Activated naive CD4-positive, alpha-beta T cell treated with anti-CD3 and anti-CD28 coated beads, Interleukin-2, amount 50 U/mL, for 24 hours (primary cell): ENCODE data around the gene METTL16.
"Not testable (repeated sequence)": the region's sequence is repeated elsewhere in the genome, so short reads cannot be mapped to it uniquely, and the experiment has no call there.

Experiments used
- H3K27ac Mint-ChIP-seq: one replicate; pipeline ENCODE4 v1.8.0; 2021; ENCODE audit warnings: mild to moderate bottlenecking, mixed read lengths
- H3K27me3 Mint-ChIP-seq: one replicate; pipeline ENCODE4 v1.8.0; 2021; ENCODE audit warnings: mixed read lengths
- H3K36me3 Mint-ChIP-seq: one replicate; pipeline ENCODE4 v1.8.0; 2021; ENCODE audit warnings: mixed read lengths
- H3K4me1 Mint-ChIP-seq: one replicate; pipeline ENCODE4 v1.8.0; 2021; ENCODE audit warnings: mixed read lengths
- H3K4me3 Mint-ChIP-seq: one replicate; pipeline ENCODE4 v1.8.0; 2021; ENCODE audit warnings: mild to moderate bottlenecking, mixed read lengths
- H3K9me3 Mint-ChIP-seq: one replicate; pipeline ENCODE4 v1.8.0; 2021; ENCODE audit warnings: mixed read lengths

METTL16 gene

GRCh38 chr17:2478458-2478857, 33.2 kb downstream of the METTL16 start:
- Mint-ChIP-seq H3K4me1 (peaks cover 36% of the 10 kb centered on the region), H3K27ac (no peak overlapping the region), H3K4me3 (no peak overlapping the region), H3K36me3 (peaks cover 16% of the 10 kb centered on the region), H3K27me3 (no peaks in the 10 kb centered on the region), H3K9me3 (no peaks in the 10 kb centered on the region)

- Mint-ChIP-seq H3K4me3 (no peak overlapping the region), H3K27ac (no peak overlapping the region), H3K4me1 (peaks cover 4% of the 10 kb centered on the region), H3K9me3 (no peaks in the 10 kb centered on the region), H3K36me3 (peaks cover 18% of the 10 kb centered on the region), H3K27me3 (no peaks in the 10 kb centered on the region)
Observed at GRCh38 chr17:2475056-2475455, 36.6 kb downstream of the METTL16 start.

GRCh38 chr17:2474371-2474770, 37.3 kb downstream of the METTL16 start:
- peaks cover 18% of the 10 kb centered on the region for H3K36me3 Mint-ChIP-seq
- H3K27ac Mint-ChIP-seq: no peak overlapping the region
- no peaks in the 10 kb centered on the region for H3K9me3 Mint-ChIP-seq

GRCh38 chr17:2468270-2468669, 43.4 kb downstream of the METTL16 start:
- H3K36me3 Mint-ChIP-seq: peaks cover 8% of the 10 kb centered on the region
- no peak overlapping the region for H3K4me3 Mint-ChIP-seq
- no peaks in the 10 kb centered on the region for H3K4me1 Mint-ChIP-seq
- H3K27ac Mint-ChIP-seq: no peak overlapping the region
- no peaks in the 10 kb centered on the region for H3K9me3 Mint-ChIP-seq
- H3K27me3 Mint-ChIP-seq: no peaks in the 10 kb centered on the region

More at GRCh38 chr17:2474371-2474770, 37.3 kb downstream of the METTL16 start:
- Mint-ChIP-seq H3K4me1 (peaks cover 4% of the 10 kb centered on the region), H3K4me3 (no peak overlapping the region), H3K27me3 (no peaks in the 10 kb centered on the region)

GRCh38 chr17:2466931-2467330, 44.8 kb downstream of the METTL16 start:
- Mint-ChIP-seq H3K36me3 (peaks cover 8% of the 10 kb centered on the region), H3K4me3 (no peak overlapping the region), H3K27ac (no peak overlapping the region), H3K9me3 (no peaks in the 10 kb centered on the region), H3K27me3 (no peaks in the 10 kb centered on the region), H3K4me1 (no peaks in the 10 kb centered on the region)

- Mint-ChIP-seq H3K36me3 (peaks cover 8% of the 10 kb centered on the region), H3K27me3 (no peaks in the 10 kb centered on the region), H3K9me3 (no peaks in the 10 kb centered on the region), H3K4me3 (no peak overlapping the region), H3K4me1 (no peaks in the 10 kb centered on the region), H3K27ac (no peak overlapping the region)
Observed at GRCh38 chr17:2462481-2462880, 49.2 kb downstream of the METTL16 start.

GRCh38 chr17:2459917-2460271, 51.8 kb downstream of the METTL16 start:
- no peak overlapping the region for H3K27ac Mint-ChIP-seq
- peaks cover 11% of the 10 kb centered on the region for H3K36me3 Mint-ChIP-seq
- H3K9me3 Mint-ChIP-seq: no peaks in the 10 kb centered on the region
- no peak overlapping the region for H3K4me3 Mint-ChIP-seq
- no peaks in the 10 kb centered on the region for H3K4me1 Mint-ChIP-seq
- H3K27me3 Mint-ChIP-seq: no peaks in the 10 kb centered on the region

GRCh38 chr17:2457913-2458312, 53.8 kb downstream of the METTL16 start:
- peaks cover 6% of the 10 kb centered on the region for H3K36me3 Mint-ChIP-seq
- H3K4me3 Mint-ChIP-seq: no peak overlapping the region
- no peaks in the 10 kb centered on the region for H3K9me3 Mint-ChIP-seq
- no peaks in the 10 kb centered on the region for H3K27me3 Mint-ChIP-seq
- no peak overlapping the region for H3K27ac Mint-ChIP-seq
- H3K4me1 Mint-ChIP-seq: peaks cover 5% of the 10 kb centered on the region

GRCh38 chr17:2456475-2456874, 55.2 kb downstream of the METTL16 start:
- H3K4me1 Mint-ChIP-seq: peaks cover 8% of the 10 kb centered on the region
- H3K27ac Mint-ChIP-seq: no peak overlapping the region
- no peak overlapping the region for H3K4me3 Mint-ChIP-seq
- no peaks in the 10 kb centered on the region for H3K27me3 Mint-ChIP-seq
- H3K9me3 Mint-ChIP-seq: no peaks in the 10 kb centered on the region
- H3K36me3 Mint-ChIP-seq: peaks cover 2% of the 10 kb centered on the region

GRCh38 chr17:2455956-2456355, 55.7 kb downstream of the METTL16 start:
- Mint-ChIP-seq H3K9me3 (no peaks in the 10 kb centered on the region), H3K4me3 (no peak overlapping the region), H3K27ac (no peak overlapping the region), H3K4me1 (peaks cover 8% of the 10 kb centered on the region), H3K36me3 (peaks cover 2% of the 10 kb centered on the region), H3K27me3 (no peaks in the 10 kb centered on the region)

- Mint-ChIP-seq H3K4me3 (no peak overlapping the region), H3K9me3 (no peaks in the 10 kb centered on the region), H3K27ac (no peak overlapping the region), H3K27me3 (no peaks in the 10 kb centered on the region), H3K4me1 (peaks cover 8% of the 10 kb centered on the region), H3K36me3 (peaks cover 2% of the 10 kb centered on the region)
Observed at GRCh38 chr17:2453866-2454265, 57.8 kb downstream of the METTL16 start.

- Mint-ChIP-seq H3K27ac (no peak overlapping the region), H3K9me3 (no peaks in the 10 kb centered on the region), H3K4me3 (no peak overlapping the region), H3K4me1 (peaks cover 8% of the 10 kb centered on the region), H3K27me3 (no peaks in the 10 kb centered on the region), H3K36me3 (peaks cover 2% of the 10 kb centered on the region)
Observed at GRCh38 chr17:2453325-2453724, 58.4 kb downstream of the METTL16 start.

- Mint-ChIP-seq H3K9me3 (no peaks in the 10 kb centered on the region), H3K27me3 (no peaks in the 10 kb centered on the region), H3K4me3 (no peak overlapping the region), H3K4me1 (peaks cover 8% of the 10 kb centered on the region), H3K36me3 (peaks cover 2% of the 10 kb centered on the region), H3K27ac (no peak overlapping the region)
Observed at GRCh38 chr17:2452216-2452750, 59.4 kb downstream of the METTL16 start.

- H3K9me3 Mint-ChIP-seq: no peaks in the 10 kb centered on the region
- H3K36me3 Mint-ChIP-seq: peaks cover 6% of the 10 kb centered on the region
- no peaks in the 10 kb centered on the region for H3K27me3 Mint-ChIP-seq
- peaks cover 9% of the 10 kb centered on the region for H3K4me1 Mint-ChIP-seq
- H3K4me3 Mint-ChIP-seq: no peak overlapping the region
- H3K27ac Mint-ChIP-seq: no peak overlapping the region
Observed at GRCh38 chr17:2450016-2450650, 61.6 kb downstream of the METTL16 start.

GRCh38 chr17:2449486-2449885, 62.2 kb downstream of the METTL16 start:
- Mint-ChIP-seq H3K4me3 (no peak overlapping the region), H3K27ac (no peak overlapping the region), H3K9me3 (no peaks in the 10 kb centered on the region)

GRCh38 chr17:2447479-2447878, 64.2 kb downstream of the METTL16 start:
- not testable (repeated sequence) for H3K27me3 Mint-ChIP-seq, H3K4me3 Mint-ChIP-seq, H3K9me3 Mint-ChIP-seq, H3K4me1 Mint-ChIP-seq, H3K27ac Mint-ChIP-seq, H3K36me3 Mint-ChIP-seq

More at GRCh38 chr17:2449486-2449885, 62.2 kb downstream of the METTL16 start:
- H3K4me1 Mint-ChIP-seq: peaks cover 11% of the 10 kb centered on the region
- no peaks in the 10 kb centered on the region for H3K27me3 Mint-ChIP-seq
- peaks cover 8% of the 10 kb centered on the region for H3K36me3 Mint-ChIP-seq

- Mint-ChIP-seq H3K27ac (no peak overlapping the region), H3K36me3 (peaks cover 18% of the 10 kb centered on the region), H3K9me3 (no peaks in the 10 kb centered on the region), H3K27me3 (no peaks in the 10 kb centered on the region), H3K4me3 (no peak overlapping the region), H3K4me1 (peaks cover 3% of the 10 kb centered on the region)
Observed at GRCh38 chr17:2445638-2446037, 66.0 kb downstream of the METTL16 start.
